Osteocyte (in vitro differentiated cells): ENCODE data around the gene IQSEC1. TPM values are rescaled to one million over a fixed set of nuclear protein-coding genes. Genes with fewer than 3 reads are reported as not detected.

Experiments
- DNase-seq: peaks from one replicate; pipeline ENCODE4 v3.0.0; 2021; ENCODE audit warnings: mixed read lengths; ENCODE audit not compliant: unreplicated experiment; ENCODE audit errors: extremely low spot score
- H3K27ac Mint-ChIP-seq: one replicate; pipeline ENCODE4 v1.8.0; 2021; ENCODE audit warnings: mild to moderate bottlenecking, mixed read lengths; ENCODE audit not compliant: unreplicated experiment
- H3K27me3 Mint-ChIP-seq: one replicate; pipeline ENCODE4 v1.8.0; 2021; ENCODE audit warnings: mixed read lengths; ENCODE audit not compliant: unreplicated experiment
- H3K36me3 Mint-ChIP-seq: one replicate; pipeline ENCODE4 v1.8.0; 2021; ENCODE audit warnings: mixed read lengths; ENCODE audit not compliant: unreplicated experiment
- H3K4me1 Mint-ChIP-seq: one replicate; pipeline ENCODE4 v1.8.0; 2021; ENCODE audit warnings: mixed read lengths; ENCODE audit not compliant: unreplicated experiment
- H3K4me3 Mint-ChIP-seq: one replicate; pipeline ENCODE4 v1.8.0; 2021; ENCODE audit warnings: mild to moderate bottlenecking, moderate library complexity, mixed read lengths; ENCODE audit not compliant: unreplicated experiment
- H3K9me3 Mint-ChIP-seq: one replicate; pipeline ENCODE4 v1.8.0; 2021; ENCODE audit warnings: mixed read lengths; ENCODE audit not compliant: unreplicated experiment
- total RNA-seq: library from RNA; stranded (reverse); gene quantifications from 2 replicates; pipeline ENCODE4 v1.2.1, GENCODE V29; 2021
- TF ChIP-seq, protein P1 (sequence below): fragments of 200-600 bp; sonication (generic); IDR thresholded peaks from 2 replicates; pipeline ENCODE4 v1.5.0; 2021; ENCODE audit warnings: antibody characterized with exemption, mild to moderate bottlenecking, moderate library complexity

The IQSEC1 gene
- total RNA-seq, 1 donor from 2014 or later, result 37.9 TPM

- TF ChIP-seq, protein P1, sequence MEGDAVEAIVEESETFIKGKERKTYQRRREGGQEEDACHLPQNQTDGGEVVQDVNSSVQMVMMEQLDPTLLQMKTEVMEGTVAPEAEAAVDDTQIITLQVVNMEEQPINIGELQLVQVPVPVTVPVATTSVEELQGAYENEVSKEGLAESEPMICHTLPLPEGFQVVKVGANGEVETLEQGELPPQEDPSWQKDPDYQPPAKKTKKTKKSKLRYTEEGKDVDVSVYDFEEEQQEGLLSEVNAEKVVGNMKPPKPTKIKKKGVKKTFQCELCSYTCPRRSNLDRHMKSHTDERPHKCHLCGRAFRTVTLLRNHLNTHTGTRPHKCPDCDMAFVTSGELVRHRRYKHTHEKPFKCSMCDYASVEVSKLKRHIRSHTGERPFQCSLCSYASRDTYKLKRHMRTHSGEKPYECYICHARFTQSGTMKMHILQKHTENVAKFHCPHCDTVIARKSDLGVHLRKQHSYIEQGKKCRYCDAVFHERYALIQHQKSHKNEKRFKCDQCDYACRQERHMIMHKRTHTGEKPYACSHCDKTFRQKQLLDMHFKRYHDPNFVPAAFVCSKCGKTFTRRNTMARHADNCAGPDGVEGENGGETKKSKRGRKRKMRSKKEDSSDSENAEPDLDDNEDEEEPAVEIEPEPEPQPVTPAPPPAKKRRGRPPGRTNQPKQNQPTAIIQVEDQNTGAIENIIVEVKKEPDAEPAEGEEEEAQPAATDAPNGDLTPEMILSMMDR, result no peak
- H3K9me3 Mint-ChIP-seq, result no peaks in the 10 kb centered on the region
- H3K27me3 Mint-ChIP-seq, result no peaks in the 10 kb centered on the region
- H3K4me1 Mint-ChIP-seq, result no peaks in the 10 kb centered on the region
- H3K4me3 Mint-ChIP-seq, result no peak overlapping the region
- H3K27ac Mint-ChIP-seq, result no peak overlapping the region
- H3K36me3 Mint-ChIP-seq, result peaks cover 17% of the 10 kb centered on the region
- DNase-seq, result no peak
Observed at GRCh38 chr3:12903000-12903800, 170.0 kb downstream of the IQSEC1 start.

DNA sequence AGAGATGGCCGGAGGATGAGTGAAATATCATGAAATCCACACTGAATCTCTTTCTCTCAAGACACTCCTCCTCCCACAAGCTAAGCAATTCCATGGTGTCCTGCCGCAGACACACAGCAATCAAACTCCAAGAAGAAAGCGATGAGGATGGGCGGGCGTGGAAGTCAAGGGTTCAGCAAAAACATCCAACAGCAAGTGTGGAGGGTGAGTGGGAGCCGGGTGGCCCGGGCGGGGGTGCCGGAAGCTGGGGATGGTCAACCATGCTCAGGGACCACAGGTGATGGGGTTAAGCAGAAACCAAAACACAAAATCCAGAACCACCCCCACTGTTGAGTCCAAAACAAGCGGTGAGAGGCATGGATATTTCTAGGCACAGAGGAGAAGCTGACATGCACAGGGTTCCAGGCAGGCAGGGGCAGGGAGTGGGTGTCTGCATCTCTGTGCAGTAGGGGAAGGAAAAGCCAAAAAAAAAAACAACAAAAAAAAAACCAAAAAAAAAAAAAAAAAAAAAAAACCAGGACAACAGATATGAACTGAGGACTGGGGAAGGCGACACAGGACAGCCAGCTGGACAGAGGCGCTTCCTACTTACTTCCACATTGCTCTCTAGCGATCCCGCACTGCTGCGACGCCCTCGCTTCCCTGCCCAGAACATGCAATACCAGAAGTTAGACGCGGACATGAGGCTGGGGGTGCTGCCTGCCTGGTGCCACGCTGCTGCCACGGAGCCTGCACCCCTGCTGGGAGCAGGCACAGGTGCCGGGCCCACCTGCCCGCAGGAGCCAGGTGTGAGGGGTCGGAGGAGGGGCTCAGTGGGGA, 170.8 kb downstream of the IQSEC1 start:
- no peak for DNase-seq
- no peaks in the 10 kb centered on the region for H3K4me1 Mint-ChIP-seq
- TF ChIP-seq, protein P1, result no peak
- H3K9me3 Mint-ChIP-seq, result no peaks in the 10 kb centered on the region
- H3K27ac Mint-ChIP-seq, result no peak overlapping the region
- H3K36me3 Mint-ChIP-seq, result peaks cover 17% of the 10 kb centered on the region
- no peak overlapping the region for H3K4me3 Mint-ChIP-seq
- no peaks in the 10 kb centered on the region for H3K27me3 Mint-ChIP-seq

DNA sequence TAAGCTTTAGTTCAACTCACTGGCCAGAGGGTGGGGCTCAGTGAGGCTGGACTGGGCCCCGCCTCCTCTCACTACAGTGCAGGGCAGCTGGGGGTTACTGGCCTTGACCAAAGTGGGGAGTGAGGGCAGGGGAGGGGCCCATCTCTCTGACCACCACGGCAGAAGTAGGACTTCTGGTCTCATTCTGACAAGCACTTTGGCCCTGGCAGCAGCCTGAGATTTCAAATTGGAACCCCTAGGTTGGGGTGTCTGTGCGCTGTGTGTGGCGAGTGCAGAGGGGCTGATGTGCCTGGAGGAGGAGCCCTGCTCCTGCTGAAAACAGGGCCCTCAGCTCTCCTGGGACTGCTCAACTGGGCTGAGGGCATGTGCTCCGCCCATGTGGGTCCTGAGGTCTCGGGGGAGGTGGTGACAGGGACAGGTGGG, 171.6 kb downstream of the IQSEC1 start:
- peaks cover 20% of the 10 kb centered on the region for H3K36me3 Mint-ChIP-seq
- H3K4me3 Mint-ChIP-seq, result no peak overlapping the region
- H3K27ac Mint-ChIP-seq, result no peak overlapping the region
- TF ChIP-seq, protein P1, result no peak
- no peaks in the 10 kb centered on the region for H3K9me3 Mint-ChIP-seq
- no peak for DNase-seq
- H3K27me3 Mint-ChIP-seq, result no peaks in the 10 kb centered on the region
- no peaks in the 10 kb centered on the region for H3K4me1 Mint-ChIP-seq

- no peaks in the 10 kb centered on the region for H3K27me3 Mint-ChIP-seq
- no peak for DNase-seq
- H3K27ac Mint-ChIP-seq, result no peak overlapping the region
- no peaks in the 10 kb centered on the region for H3K9me3 Mint-ChIP-seq
- TF ChIP-seq, protein P1, result no peak
- no peaks in the 10 kb centered on the region for H3K4me1 Mint-ChIP-seq
- H3K36me3 Mint-ChIP-seq, result peaks cover 20% of the 10 kb centered on the region
- no peak overlapping the region for H3K4me3 Mint-ChIP-seq
Observed at GRCh38 chr3:12900885-12901411, 172.3 kb downstream of the IQSEC1 start.
